GM08714 (cell line): Measurements from ENCODE around the gene NCR1.
"Not testable (repeated sequence)": the region's sequence is repeated elsewhere in the genome, so short reads cannot be mapped to it uniquely, and the experiment has no call there.

Source experiments
- H3K4me3 ChIP-seq: fragments of 200-500 bp; sonication (Bioruptor generic); 2 replicates; pipeline ENCODE4 v1.5.1; 2014; ENCODE audit warnings: mild to moderate bottlenecking, low read length, inconsistent platforms
- ZNF274 ChIP-seq: IDR thresholded peaks from 2 replicates; pipeline ENCODE4 v1.6.1; 2012; ENCODE audit warnings: mild to moderate bottlenecking, low read depth, low read length

The NCR1 gene

DNA sequence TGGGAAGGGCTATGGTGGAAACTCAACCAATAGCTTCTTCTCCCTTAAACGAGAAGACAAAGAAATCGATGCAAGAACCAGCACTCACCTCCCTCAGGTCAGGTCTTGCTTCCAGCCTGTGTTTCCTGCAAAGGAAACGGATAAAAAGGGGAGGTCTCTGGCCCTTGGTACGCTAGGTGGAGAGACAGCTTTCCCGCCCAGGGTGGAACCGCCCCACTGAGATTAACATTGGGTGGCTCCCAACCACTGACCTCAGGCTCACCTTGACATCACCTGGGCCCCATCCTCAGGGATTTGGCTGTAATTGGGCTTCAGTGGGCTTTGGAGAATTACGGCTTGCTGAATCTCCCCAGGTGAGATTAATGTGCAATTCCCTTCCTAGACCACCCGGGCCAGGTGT, 41.4 kb downstream of the NCR1 start, which contains the start of gene NLRP7:
TSS of gene NLRP7 (minus strand) at position 150 of the 400 bp plus-strand sequence.
- TF ChIP-seq ZNF274, result no peak
- no peak within 1 kb of the TSS for H3K4me3 ChIP-seq

DNA sequence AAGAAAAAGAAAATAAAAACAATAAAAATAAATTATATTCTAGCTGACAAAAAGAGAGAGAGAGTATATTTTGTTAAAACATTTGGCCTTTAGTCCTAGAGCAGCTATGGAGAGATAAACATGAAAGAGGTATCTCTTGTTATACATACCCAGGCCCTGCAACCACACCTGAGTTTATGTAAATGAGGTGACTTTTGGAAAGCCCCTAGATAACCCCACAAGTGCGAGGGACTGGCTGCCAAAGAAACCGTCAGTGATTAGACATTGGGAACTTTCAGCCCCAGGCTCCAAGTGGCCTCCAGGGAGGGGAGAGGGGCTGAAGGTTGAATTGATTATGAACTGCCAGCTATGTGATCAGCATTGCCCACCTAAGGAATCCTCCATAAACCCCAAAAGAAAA, 43.5 kb downstream of the NCR1 start:
- H3K4me3 ChIP-seq, result no peak overlapping the region
- no peak for TF ChIP-seq ZNF274

DNA sequence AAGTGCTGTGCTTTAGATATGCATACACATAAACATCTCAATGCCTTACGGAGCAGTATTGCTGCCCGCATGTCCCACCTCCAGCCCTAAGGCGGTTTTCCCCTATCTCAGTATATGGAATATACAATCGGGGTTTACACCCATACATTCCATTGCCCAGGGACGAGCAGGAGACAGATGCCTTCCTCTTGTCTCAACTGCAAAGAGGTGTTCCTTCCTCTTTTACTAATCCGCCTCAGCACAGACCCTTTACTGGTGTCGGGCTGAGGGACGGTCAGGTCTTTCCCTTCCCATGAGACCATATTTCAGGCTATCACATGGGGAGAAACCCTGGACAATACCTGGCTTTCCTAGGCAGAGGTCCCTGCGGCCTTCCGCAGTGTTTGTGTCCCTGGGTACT, 44.6 kb downstream of the NCR1 start:
- not testable (repeated sequence) for H3K4me3 ChIP-seq

DNA sequence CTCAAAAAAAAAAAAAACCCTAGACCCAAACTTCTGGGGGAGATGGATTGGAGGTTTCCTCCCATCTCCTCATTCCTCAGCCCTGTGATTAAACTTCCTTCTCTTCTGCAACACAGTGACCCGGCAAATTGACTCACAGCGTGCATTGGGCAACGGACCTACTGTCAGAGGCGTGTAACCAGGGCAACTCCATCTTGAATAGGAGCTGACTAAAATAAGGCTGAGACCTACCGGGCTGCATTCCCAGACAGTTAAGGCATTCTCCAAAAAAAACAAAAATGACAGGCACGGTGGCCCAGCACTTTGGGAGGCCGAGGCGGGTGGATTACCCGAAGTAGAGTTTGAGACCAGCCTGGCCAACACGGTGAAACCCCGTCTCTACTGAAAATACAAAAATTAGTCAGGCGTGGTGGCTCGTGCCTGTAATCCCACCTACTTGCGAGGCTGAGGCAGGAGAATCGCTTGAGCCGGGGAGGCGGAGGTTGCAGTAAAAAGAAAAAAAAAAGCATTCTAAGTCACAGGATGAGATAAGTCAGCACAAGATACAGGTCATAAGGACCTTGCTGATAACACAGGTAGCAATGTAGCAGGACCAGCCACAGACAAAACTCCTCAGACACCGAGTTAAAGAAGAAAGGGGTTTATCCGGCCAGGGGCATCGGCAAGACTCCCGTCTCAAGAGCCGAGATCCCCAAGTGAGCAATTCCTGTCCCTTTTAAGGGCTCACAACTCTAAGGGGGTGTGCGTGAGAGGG, 46.8 kb downstream of the NCR1 start:
- TF ChIP-seq ZNF274, result no peak
- H3K4me3 ChIP-seq, result no peak overlapping the region

DNA sequence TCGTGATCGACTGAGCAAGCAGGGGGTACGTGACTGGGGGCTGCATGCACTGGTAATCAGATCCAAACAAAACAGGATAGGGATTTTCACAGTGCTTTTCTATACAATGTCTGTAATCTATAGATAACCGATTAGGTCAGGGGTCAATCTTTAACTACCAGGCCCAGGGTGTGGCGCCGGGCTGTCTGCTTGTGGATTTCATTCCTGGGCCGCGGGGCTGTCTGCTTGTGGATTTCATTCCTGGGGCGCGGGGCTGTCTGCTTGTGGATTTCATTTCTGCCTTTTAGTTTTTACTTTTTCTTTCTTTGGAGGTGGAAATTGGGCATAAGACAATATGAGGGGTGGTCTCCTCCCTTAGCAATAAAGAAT, 47.4 kb downstream of the NCR1 start:
- not testable (repeated sequence) for H3K4me3 ChIP-seq

DNA sequence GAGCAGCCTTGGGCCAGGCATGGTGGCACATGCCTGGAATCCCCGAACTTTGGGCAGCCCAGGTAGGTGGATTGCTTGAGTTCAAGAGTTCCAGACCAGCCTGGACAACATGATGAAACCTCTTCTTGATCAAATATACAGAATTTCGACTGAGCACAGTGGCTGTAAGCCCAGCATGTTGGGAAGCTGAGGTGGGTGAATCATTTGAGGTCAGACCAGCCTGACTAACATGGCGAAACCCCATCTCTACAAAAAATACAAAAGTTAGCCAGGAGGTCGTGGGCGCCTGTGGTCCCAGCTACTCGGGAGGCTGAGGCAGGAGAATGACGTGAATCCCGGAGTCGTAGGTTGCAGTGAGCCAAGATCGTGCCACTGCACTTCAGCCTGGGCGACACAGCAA, 49.4 kb downstream of the NCR1 start:
- no peak for TF ChIP-seq ZNF274

DNA sequence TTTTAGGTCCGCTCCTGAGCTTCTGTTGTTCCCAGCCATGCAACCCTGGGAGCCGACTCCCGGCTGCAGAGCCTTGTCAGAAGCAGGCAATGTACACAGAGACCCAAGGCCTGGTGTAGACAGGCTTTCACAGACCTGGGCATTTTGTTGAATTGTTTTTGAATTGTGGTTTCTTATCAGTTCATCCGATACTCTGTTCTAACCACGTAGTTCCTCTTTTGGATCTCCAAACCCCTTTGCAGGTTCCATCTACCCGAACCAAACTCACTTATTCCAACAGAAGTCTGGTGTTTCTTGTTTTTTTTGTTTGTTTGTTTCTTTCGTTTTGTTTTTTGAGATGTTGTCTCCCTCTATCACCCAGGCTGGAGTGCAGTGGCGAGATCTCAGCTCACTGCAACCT, 53.9 kb downstream of the NCR1 start:
- no peak for TF ChIP-seq ZNF274
- H3K4me3 ChIP-seq, result peak overlapping the region; percentile 6; the same call in 1 of the 2 replicates

More for the DNA sequence above, 49.4 kb downstream of the NCR1 start:
- H3K4me3 ChIP-seq, result no peak overlapping the region
